GM21528 (cell line): ENCODE measurements around the gene GVQW3.

Source experiments
- ATAC-seq: cut with Tn5 transposase; IDR thresholded peaks from one replicate; pipeline ENCODE4 v1.9.1; 2021; ENCODE audit warnings: mild to moderate bottlenecking, moderate library complexity; ENCODE audit not compliant: unreplicated experiment, low FRiP score

The GVQW3 gene

GRCh38 chr11:76380977-76381719, at the start of gene GVQW3, which contains the start of gene THAP12:
TSS of gene GVQW3 (plus strand) at chr11:76381323. CDS start at chr11:76381829, 506 bp downstream.
TSS of gene THAP12 (minus strand) at chr11:76381132. CDS start at chr11:76380836, 296 bp downstream.
- ATAC-seq = peak; percentile 76

- no peak for ATAC-seq
These were observed 46.2 kb upstream of the GVQW3 start for GRCh38 chr11:76334826-76335389.

GRCh38 chr11:76335842-76336241, 45.3 kb upstream of the GVQW3 start:
- no peak for ATAC-seq

- no peak for ATAC-seq
These were observed 44.5 kb upstream of the GVQW3 start for GRCh38 chr11:76336597-76336996.

- ATAC-seq = no peak
These were observed 43.7 kb upstream of the GVQW3 start for GRCh38 chr11:76337469-76337868.

- no peak for ATAC-seq
These were observed 43.2 kb upstream of the GVQW3 start for GRCh38 chr11:76337923-76338322.

- no peak for ATAC-seq
These were observed 41.9 kb upstream of the GVQW3 start for GRCh38 chr11:76339221-76339620.

GRCh38 chr11:76347466-76347865, 33.7 kb upstream of the GVQW3 start:
- no peak for ATAC-seq

- no peak for ATAC-seq
These were observed 32.8 kb upstream of the GVQW3 start for GRCh38 chr11:76348348-76348747.

- ATAC-seq = no peak
These were observed 26.0 kb upstream of the GVQW3 start for GRCh38 chr11:76355172-76355571.

- no peak for ATAC-seq
These were observed 19.7 kb upstream of the GVQW3 start for GRCh38 chr11:76361374-76361773.

- no peak for ATAC-seq
These were observed 19.3 kb upstream of the GVQW3 start for GRCh38 chr11:76361776-76362175.

GRCh38 chr11:76362716-76363115, 18.4 kb upstream of the GVQW3 start:
- no peak for ATAC-seq

- no peak for ATAC-seq
These were observed 16.0 kb upstream of the GVQW3 start for GRCh38 chr11:76365038-76365679.

- no peak for ATAC-seq
These were observed 12.6 kb upstream of the GVQW3 start for GRCh38 chr11:76368490-76368889.

GRCh38 chr11:76369406-76369805, 11.7 kb upstream of the GVQW3 start:
- ATAC-seq = no peak

- ATAC-seq = no peak
These were observed 10.0 kb upstream of the GVQW3 start for GRCh38 chr11:76371170-76371569.

- ATAC-seq = no peak
These were observed 4.2 kb upstream of the GVQW3 start for GRCh38 chr11:76376746-76377558.

GRCh38 chr11:76379807-76380158, 1.3 kb upstream of the GVQW3 start:
- no peak for ATAC-seq

GRCh38 chr11:76380159-76380976, 755 bp upstream of the GVQW3 start:
- peak; percentile 48 for ATAC-seq
